ENCODE data around the gene PEX11A.
A peak's percentile ranks its signal among the peaks of the same experiment; 100 is the strongest.
"Not testable (repeated sequence)": the region's sequence is repeated elsewhere in the genome, so short reads cannot be mapped to it uniquely, and the experiment has no call there.

PEX11A gene, protein sequence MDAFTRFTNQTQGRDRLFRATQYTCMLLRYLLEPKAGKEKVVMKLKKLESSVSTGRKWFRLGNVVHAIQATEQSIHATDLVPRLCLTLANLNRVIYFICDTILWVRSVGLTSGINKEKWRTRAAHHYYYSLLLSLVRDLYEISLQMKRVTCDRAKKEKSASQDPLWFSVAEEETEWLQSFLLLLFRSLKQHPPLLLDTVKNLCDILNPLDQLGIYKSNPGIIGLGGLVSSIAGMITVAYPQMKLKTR

DNA sequence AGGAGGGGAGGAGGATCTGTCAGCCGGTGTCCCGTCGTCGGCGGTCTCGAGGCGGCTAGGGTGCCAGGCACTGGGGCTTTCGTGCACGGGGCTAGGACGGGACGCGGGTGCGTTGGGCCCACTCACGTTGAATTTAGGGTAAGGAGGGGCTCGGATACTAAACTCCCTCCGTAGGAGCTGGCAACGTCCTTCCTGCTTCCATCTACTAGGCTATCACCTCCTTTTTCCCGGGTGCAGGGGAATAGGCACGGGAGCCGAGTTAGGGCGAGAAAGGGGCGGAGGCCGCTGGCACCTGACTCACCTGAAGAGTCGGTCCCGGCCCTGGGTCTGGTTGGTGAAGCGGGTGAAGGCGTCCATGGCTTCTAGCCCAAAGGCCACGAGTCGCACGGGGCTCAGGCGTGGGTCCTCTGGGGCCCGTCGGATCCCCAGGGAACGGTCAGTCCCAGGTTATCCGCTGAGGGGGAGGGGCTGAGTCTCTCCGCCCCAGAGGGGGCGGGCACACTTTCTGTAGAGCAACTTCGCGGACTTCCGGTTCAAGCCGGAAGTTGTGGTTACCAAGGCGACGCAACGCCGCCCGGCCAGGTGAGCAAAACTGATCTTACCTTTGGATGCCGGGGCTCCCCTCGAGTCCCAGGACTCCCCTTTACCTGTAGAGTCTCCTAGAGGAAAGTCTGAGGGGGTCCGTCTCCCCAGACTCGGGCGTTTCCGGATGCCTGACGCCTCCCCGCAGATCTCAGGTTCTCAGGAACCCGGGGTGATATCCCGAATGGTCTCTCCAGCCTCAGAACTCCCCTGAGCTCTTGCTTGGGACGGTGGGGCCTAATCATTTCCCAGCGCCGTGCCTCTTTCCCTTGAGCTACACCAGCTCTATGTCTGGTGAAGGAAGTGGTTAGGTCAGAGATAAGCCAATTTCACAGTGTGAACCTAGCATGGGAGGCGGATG, at the start of gene PEX11A, which contains the start of gene WDR93:
TSS of gene PEX11A (minus strand) at position 479 of the 943 bp plus-strand sequence. CDS start at position 357, 122 bp downstream.
TSS of gene WDR93 (plus strand) at position 536 of the 943 bp plus-strand sequence. CDS start 10,936 bp downstream, outside the sequence.
- DNase-seq, result peak; percentile 84

DNA sequence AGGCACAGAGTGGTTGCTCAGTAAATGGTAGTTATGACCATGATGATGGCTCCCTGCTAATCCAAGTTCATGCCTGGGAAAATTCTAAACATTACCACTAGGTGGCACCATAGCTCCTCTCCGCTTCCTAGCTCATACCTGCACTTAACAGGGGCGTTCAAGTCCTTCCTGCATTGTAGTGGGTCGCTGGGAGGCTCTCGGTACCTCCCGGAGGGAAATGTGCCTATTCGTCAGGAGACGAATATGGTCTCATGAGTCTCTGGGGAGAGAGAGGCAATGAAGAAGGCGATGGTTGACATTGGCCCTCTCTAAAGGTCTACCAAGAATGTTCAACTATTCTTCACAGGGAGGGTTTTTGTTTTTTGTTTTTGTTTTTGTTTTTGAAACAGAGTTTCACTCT, 49.6 kb upstream of the PEX11A start:
- DNase-seq, result peak; percentile 78

DNA sequence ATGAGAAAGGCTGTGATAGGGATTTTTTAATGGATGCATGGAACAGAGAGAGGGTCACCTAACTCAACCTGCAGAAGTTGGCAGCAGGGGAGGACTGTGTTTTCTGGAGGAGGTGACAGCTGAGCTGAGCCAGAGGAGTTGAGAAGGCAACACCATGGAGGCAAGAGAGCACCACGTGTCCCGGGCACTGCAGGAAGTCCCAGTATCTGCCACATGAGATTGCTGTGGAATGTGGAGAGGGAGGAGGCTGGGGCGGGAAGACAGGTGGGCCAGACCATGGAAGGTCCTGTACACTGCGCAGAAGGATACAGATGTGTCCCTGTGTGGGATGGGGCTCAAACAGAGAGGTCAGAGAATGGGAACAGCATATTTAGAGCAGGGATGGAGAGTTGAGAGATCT, 45.2 kb upstream of the PEX11A start:
- DNase-seq, result no peak

DNA sequence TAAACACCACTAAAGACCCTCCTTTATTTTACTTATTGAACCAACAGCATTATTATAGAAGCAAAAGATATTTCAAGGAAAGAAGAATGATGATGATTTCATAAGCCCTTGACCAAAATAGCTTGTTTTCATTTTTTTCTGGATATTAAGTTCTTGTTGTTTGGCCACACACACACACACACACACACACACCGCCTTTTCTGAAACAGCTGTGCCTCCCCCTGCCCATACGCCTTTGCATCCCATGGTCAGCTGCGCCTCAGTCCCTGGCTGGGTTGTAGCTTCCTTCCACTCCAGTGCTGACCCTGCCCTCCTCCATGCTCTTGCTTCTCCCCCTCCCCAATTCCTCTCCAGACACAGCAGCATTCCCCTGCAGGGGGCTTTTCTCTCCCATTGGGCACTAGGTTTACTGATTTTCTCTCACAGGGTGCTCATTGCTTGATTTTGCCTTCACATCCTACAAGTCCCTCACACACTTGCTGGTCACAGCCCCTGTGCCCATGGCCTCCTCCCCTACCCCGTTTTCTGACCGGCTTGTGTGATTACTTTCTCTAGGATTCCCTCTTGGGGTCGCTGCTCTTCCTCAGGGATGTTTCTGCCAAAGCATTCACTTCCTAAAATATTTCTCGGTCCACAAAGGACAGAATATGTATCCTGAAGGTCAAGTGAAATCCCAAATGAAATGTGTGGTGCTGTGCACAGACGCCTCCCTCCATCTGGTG, 42.1 kb upstream of the PEX11A start:
- DNase-seq, result no peak

DNA sequence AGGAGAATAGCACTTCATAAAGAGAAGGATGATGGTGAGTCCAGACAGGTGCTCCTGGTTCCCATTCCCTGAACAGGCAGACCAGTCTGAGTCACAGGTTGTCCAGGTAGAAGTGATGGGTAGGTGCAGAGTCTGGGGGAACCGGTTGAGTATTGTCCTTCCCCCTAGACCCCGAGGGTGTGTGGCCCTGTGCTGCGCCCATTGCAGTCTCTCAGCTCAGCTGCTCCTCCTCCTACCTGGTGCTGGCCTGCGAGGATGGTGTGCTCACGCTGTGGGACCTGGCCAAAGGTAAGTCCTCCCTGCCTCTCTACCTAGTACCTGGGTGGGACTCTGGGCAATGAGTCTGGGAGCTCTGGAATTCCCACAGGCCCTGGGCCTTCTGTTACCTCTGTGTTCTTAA, 40.7 kb upstream of the PEX11A start:
- no peak for DNase-seq

DNA sequence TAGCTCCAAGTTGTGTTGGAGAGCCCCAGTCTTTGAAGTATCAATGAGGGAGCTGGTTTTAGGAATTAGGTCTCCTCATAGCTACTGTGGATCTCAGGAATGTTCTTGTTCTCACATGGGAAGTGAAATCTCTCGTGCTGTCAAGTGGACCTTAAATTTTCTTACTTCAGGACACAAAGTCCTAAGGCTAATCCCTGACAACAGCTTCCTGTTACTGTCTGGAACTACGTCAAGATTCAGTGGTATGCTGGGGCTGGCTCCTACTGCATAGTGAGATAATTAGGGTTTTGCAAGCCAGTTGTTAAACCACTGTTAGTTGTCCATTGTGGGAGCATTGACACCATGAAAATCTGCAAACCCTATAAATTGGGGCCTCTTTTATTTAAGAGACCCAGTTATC, 37.7 kb upstream of the PEX11A start:
- no peak for DNase-seq

DNA sequence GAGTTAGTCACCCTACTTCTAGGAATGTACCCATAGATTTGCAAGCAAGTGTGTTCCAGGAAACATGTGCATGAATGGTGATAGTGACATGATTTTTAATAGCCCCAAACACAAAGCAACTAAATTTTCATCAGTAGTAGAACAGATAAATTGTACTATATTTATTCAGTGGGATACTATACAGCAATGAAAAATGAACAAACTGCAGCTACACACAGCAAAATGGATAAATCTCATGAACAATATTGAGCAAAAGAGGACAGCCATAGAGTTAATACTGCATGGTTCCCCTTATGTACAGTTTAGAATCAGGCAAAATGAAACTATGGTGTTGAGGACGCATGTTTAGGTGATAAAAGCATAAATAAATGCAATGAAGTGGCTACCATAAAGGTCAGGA, 34.5 kb upstream of the PEX11A start:
- no peak for DNase-seq

DNA sequence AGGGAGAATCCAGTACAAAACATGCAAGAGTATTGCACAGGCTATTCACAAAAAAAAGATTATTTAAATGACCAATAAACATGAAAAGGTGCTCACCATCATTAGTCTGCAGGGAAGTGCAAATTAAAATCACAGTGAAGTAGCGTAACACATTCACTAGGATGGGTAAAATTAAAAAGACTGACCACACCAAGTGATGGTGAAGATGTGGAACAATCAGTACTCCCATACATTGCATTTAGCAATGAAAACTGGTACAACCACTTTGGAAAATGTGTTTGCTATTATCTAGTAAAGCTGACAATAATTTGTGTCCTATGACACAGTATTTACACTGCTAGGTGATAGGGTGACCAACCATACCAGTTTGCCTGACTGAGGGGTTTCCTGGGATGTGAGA, 34.1 kb upstream of the PEX11A start:
- no peak for DNase-seq

DNA sequence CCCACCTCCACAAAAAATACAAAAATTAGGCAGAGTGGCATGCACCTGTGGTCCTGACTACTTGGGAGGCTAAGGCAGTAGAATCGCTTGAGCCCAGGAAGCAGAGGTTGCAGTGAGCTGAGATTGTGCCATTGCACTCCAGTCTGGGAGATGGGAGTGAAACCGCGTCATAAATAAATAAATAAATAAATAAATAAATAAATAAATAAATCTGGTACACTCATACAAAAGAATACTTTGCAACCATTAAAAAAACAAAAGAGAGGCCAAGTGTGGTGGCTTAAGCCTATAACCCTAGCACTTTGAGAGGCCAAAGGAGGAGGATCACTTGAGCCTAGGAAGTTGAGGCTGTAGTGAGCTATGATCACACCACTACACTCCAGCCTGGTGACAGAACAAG, 32.5 kb upstream of the PEX11A start:
- no peak for DNase-seq

DNA sequence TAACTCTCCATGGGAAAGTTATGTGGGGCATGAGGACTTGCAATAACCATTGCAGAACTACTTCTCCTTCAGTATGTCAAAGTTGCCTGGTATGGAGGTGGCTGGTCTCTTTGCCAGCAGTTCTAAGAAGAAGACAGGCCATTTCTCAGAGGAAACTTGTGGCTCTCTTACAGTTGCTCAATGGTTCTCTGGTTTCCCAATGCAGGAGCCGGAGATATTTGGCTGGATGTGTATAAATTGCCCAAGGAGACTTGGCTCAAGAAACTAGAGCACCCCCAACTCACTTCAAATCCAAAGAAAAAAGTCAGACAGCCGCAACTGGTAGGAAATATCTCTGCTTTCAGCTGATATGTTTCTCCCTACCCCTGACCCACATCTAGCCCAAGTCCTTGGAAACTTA, 24.2 kb upstream of the PEX11A start:
- DNase-seq, result no peak

DNA sequence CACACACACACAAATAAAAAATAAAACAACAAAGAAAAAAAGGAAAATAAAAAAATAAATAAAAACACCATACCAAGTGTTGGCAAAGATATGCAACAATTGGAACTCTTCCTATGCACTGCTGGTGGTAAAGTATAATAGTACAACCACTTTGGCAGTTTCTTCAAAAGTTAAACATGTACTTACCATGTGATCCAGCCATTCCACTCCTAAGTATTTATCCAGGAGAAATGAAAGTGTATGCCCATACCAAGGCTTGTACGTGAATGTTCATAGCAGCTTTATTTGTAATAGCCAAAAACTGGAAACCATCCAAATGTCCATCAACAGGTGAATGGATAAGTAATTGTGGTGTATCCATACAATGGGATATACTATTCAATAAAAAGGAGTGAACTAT, 17.0 kb upstream of the PEX11A start:
- no peak for DNase-seq

DNA sequence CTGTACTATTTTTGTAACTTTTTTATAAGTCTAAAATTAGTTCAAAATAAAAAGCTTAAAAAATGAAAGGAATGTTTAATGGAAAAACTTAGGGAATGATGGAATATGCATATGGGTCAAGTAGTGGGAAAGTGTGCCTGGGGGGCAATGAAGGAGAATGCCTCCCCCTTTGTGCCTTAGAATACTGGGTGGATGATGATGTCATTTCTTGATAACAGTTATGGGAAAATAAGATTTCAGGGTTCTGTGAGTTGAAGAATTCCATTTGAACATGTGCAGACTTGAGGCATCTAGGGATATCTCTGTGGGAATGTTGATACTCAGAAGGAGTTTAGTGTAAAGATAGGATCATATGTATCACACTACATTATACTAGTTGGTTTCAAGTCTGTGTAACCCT, 13.9 kb upstream of the PEX11A start:
- DNase-seq, result no peak

DNA sequence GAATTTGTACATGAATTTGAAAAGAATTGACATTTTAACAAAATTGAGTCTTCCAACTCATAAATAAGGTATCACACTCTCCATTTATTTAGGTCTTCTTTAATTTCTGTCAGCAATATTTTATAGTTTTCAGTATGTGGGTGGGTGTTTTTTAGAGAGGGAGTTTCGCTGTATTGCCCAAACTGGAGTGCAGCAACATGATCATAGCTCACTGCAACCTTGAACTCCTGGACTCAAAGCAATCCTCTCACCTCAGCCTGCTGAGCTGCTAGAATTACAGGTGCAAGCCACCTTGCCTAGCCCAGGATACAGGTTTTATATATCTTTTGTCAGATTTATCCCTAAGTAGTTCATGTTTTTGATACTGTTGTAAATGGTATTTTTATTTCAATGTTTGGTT, 4.6 kb upstream of the PEX11A start:
- no peak for DNase-seq

DNA sequence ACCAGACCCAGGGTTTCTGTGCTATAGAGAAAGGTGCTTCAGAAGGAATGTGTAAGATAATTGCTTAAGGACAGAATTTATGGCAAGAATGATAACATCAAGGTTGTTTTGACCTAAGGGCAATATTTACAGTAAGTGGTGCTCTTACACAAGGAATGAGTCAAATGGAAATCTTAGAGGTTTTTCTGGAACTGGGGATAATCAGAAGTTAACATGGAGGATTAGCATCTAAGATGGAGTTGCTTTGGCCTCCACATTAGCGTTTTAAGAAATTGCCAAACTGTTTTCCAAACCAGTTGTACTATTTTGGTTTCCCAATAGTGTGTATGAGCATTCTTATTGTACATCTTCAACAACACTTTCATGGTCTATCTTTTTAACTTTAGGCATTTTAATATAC, 3.1 kb upstream of the PEX11A start:
- no peak for DNase-seq

DNA sequence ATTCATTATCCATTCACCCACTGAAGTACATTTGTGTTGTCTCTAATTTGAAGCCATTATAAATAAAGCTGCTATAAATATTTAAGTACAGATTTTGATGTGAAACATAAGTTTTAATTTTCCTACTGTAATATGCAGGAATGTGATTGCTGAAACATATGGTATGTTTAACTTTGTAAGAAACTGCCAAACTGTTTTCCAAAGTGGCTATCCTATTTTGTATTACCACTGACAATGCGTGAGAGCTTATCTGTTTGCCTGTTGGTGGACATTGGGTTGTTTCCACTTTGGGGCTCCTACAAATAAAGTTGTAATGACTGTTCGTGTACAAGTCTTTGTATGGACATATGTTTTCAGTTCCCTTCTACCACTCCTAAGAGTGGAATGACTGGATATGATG, 2.5 kb upstream of the PEX11A start:
- no peak for DNase-seq

DNA sequence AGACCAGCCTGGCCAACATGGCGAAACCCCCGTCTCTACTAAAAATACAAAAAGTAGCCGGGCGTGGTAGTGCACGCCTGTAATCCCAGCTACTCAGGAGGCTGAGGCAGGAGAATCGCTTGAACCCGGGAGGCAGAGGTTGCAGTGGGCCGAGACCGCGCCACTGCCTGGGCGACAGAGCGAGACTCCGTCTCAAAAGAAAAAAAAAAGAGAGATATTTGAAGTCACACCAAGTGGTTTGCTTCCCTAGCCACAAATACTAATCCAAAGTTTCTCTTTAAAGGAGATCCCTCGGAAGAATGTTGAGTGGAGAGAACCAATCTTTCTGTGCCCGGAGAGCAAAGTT, 651 bp downstream of the PEX11A start:
- not testable (repeated sequence) for DNase-seq

DNA sequence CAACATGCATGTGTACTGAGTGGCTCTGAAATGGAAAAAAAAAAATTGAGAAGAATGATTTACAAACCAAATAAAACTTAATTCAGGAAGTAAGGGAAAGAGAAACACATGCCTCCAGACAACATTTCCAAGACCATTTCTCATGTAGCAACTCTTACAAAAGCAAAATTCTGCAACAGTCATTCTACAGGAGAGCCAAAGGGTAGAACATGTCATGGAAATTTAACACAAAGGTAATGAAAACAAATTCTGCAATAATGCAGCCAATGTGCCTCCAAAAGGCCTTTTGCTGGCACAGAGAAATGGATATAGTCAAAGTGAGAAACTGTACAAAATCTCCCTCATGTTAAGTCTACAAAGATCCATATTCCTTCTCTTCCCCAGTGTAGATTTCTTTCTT, 4.0 kb downstream of the PEX11A start:
- DNase-seq, result no peak

DNA sequence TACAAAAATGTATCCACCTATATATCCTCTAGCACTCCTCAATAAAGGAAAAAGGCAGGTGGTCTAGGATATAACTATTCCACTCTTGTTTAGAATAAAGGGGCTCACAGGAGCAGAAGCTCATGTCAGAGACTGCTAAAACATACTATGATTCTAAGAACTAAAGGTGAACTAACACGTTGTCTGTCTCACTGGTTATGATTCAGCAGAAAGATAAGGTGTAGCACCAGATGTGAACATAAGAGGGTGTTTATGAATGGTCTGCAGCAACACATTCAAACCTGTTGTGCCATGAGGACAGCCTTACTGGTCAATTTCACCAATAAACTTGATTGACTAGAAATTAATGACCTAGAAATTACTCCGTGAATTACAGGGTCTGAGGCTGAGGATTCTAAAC, 4.6 kb downstream of the PEX11A start:
- DNase-seq, result no peak

DNA sequence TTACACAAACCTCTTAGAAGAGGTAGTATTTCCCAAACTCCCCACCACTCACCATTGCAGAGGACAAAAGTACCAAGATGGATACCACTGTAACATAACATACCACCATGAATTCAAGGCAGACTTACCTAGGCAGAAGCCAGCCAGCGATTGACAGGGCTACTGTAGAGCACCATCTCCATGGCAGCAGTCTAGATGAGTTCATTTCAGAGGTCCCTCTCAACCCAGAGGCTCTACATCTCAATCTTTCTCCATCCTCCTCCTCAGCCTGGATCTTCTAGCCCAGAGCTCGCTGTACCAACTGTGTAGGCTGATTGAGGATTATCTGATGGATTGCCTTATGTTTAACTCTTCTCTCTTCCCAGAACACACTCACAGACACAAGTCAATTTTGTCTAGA, 9.4 kb downstream of the PEX11A start:
- no peak for DNase-seq

DNA sequence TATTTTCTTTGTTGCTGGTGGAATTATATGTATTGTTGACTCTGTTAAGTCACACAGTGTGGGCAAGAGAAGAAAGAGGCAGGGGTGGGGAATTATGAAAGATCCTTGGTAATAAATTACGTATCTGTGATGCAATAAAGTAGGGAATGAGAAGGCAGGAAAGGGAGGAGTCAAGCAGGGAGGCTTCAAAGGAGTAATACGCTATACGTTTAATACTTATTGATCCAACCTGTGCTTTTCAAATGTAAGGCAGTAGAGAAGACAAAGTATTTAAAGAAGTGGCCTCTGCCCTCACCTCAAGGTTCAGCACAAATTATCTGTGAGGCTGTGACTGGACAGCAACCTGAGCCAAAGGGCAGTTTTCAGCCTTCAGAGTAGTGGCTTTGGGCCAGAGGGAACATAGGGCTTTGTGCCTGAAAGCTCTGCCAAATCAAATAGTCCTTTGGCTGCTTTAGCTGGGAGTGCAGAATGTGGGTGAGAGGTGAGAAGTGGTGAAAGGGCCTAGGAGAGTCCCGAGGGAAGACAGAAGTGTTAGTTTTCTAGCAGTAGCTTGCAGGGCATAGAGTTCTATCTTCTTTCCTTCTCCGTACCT, 10.2 kb downstream of the PEX11A start:
- no peak for DNase-seq

DNA sequence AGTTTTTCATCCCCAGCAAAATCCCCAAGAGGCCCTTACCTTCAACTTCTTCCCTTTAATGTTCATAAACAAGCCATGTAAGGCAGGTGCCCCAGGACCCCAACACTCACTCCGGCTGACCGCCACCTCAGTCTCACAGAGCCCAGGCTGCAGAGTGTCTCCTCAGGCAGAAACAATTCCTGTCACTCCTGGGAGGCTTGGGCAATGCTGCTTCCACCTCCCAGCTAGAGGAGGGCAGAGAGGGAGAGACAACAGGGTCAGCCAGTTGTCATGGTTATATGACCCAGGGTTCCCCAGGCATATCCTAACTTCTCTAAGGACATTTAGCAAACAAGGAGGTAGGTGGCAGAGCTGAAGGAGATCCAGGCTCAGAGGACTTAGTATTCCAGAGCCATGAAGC, 11.3 kb downstream of the PEX11A start, which contains the start of gene PLIN1:
TSS of gene PLIN1 (minus strand) at position 156 of the 400 bp plus-strand sequence. CDS start 1,878 bp downstream, outside the sequence.
- no peak for DNase-seq

DNA sequence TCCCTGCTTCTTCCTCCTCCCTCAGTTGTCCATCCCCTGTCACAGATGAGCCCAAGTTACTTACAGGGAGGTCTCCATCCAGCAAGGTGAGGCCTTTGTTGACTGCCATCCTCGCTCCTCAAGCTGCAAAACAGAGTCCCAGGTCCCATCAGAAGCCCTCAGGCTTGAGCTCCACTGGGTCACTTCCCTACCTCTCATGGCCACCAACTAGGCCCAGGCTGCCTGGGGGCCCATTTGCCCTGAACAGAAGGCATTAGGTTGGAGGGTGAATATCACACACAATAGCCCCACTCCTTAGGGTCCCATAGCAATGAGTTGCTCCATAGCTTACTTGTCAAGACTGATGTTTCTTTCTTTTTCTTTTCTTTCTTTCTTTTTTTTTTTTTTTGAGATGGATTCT, 13.2 kb downstream of the PEX11A start:
- DNase-seq, result no peak

DNA sequence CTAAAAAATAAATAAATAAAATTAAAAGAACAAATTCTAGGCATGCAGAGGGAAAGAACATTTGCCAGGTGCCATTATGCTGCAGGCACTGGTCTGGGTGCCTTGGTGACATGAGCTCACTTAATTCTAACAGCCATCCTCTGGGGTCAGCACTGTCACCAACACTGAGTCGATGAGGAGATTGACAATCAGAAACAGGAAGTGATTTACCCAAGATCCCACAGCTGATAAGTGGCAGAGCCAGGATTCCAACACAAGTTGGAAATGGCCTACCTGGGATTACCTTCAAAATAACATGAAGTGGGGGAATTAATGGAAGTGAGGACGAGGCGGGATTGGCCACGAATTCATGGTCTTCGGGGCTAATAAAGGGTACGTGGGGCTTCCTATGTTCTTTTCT, 14.9 kb downstream of the PEX11A start:
- DNase-seq, result no peak

Data from hematopoietic multipotent progenitor cell treated with erythropoietin and hydrocortisone succinate and interleukin-3 and kit ligand, for 8 days (in vitro differentiated cells).